Measurements from ENCODE around the gene RYR2.
"Not testable (repeated sequence)": the region's sequence is repeated elsewhere in the genome, so short reads cannot be mapped to it uniquely, and the experiment has no call there.

The RYR2 gene

GRCh38 chr1:237249120-237249519, 207.1 kb downstream of the RYR2 start:
- FAIRE-seq (no peak), DNase-seq (ENCODE audit: insufficient read length) (no peak)
- TF ChIP-seq POLR2A (IDR thresholded peaks at IDR 0.05; ENCODE audit: low read depth, low read length) (no peak), TAF1 (IDR thresholded peaks at IDR 0.05; ENCODE audit: borderline replicate concordance, low read depth, low read length) (no peak), POLR2AphosphoS5 (IDR thresholded peaks at IDR 0.05; ENCODE audit: low read depth, low read length) (no peak)

DNA sequence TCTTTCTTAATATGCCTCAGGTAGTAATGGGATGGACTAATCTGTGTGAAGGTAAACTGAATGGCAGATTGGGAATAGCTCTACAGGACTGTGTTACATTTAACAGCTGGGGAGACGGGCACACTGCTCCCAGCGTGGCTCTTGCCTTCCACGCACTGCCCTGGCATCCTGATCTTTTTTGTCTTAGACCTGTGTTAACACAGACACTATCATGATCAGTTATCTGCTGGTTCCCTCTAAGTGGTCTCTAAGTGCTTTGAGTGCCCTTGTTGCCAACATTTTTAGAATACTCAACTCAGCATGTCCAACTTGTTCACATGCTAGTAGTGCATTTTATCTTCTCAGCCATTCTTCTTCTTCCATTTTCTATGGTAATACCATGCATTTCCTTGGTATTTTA, 208.1 kb downstream of the RYR2 start:
- DNase-seq (ENCODE audit: insufficient read length) (no peak), FAIRE-seq (no peak)
- TF ChIP-seq TAF1 (IDR thresholded peaks at IDR 0.05; ENCODE audit: borderline replicate concordance, low read depth, low read length) (no peak), POLR2A (IDR thresholded peaks at IDR 0.05; ENCODE audit: low read depth, low read length) (no peak), POLR2AphosphoS5 (IDR thresholded peaks at IDR 0.05; ENCODE audit: low read depth, low read length) (no peak)

GRCh38 chr1:237255071-237255470, 213.1 kb downstream of the RYR2 start:
- no peak for DNase-seq (ENCODE audit: insufficient read length)
- no peak for TF ChIP-seq POLR2A (IDR thresholded peaks at IDR 0.05; ENCODE audit: low read depth, low read length)
- TF ChIP-seq TAF1 (IDR thresholded peaks at IDR 0.05; ENCODE audit: borderline replicate concordance, low read depth, low read length): no peak
- no peak for TF ChIP-seq POLR2AphosphoS5 (IDR thresholded peaks at IDR 0.05; ENCODE audit: low read depth, low read length)
- FAIRE-seq: no peak

DNA sequence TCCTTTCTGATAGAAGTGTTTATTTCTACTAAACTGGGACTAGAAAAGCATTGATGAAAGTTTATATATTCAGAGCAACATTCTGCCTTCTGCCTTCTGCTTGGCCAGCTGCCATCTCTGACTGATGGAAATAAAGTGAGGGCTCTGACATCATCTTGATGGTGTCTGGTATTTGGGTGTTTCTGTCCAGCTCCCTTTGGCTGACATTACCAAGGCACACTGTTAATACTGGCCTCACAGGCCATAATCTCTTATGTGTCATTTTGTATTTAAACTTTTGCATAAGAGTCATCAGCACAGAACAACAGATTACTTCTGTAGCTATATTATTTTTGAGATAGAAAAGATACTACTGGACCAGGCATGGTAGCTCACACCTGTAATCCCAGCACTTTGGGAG, 216.9 kb downstream of the RYR2 start:
- no peak for TF ChIP-seq TAF1 (IDR thresholded peaks at IDR 0.05; ENCODE audit: borderline replicate concordance, low read depth, low read length)
- no peak for TF ChIP-seq POLR2AphosphoS5 (IDR thresholded peaks at IDR 0.05; ENCODE audit: low read depth, low read length)
- TF ChIP-seq POLR2A (IDR thresholded peaks at IDR 0.05; ENCODE audit: low read depth, low read length): no peak

DNA sequence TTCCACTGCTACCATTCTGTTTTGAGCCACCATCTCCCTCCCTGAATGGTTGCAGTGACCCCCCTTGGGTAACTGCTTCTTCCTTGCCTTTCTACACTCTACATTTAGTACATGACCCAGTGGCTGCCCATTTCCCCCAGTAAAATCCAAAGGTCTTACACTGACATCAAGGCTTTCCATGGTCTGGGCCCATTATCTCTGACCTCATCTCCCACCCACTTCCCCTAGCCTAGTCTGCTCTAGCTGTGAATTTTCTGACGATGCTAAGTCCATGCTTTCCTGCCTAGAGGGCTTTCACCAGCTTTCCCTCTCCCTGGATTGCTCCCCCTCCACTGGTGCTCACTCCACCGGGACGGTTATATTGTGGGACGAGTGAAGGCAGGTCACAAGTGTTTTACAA, 219.2 kb downstream of the RYR2 start:
- TF ChIP-seq POLR2AphosphoS5 (IDR thresholded peaks at IDR 0.05; ENCODE audit: low read depth, low read length) (no peak), TAF1 (IDR thresholded peaks at IDR 0.05; ENCODE audit: borderline replicate concordance, low read depth, low read length) (no peak), POLR2A (IDR thresholded peaks at IDR 0.05; ENCODE audit: low read depth, low read length) (no peak)
- no peak for FAIRE-seq

More for the DNA sequence above, 216.9 kb downstream of the RYR2 start:
- DNase-seq (ENCODE audit: insufficient read length) (no peak), FAIRE-seq (no peak)

GRCh38 chr1:237267743-237268142, 225.8 kb downstream of the RYR2 start:
- no peak for TF ChIP-seq TAF1 (IDR thresholded peaks at IDR 0.05; ENCODE audit: borderline replicate concordance, low read depth, low read length)
- no peak for TF ChIP-seq POLR2A (IDR thresholded peaks at IDR 0.05; ENCODE audit: low read depth, low read length)
- TF ChIP-seq POLR2AphosphoS5 (IDR thresholded peaks at IDR 0.05; ENCODE audit: low read depth, low read length): no peak
- no peak for DNase-seq (ENCODE audit: insufficient read length)
- no peak for FAIRE-seq

More for the DNA sequence above, 219.2 kb downstream of the RYR2 start:
- DNase-seq (ENCODE audit: insufficient read length): no peak

DNA sequence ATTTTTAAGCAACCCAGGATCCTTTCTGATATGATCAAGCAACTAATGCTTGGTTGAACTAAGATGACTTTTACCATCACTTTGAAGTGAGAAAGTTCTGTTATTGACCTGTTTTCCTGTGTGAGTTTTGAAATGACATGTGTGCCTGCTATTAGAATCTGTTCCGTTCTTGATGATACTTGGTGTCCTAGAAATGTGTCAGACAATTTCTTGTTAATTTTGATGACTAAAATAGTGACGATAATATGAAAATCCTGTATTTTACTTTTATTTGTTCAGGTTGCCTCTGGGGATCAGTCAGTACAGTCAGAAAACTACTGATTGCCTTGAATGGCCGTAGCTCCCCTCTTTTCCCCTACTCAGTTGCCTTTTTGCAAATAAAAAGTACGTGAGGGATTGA, 228.0 kb downstream of the RYR2 start:
- FAIRE-seq (no peak), DNase-seq (ENCODE audit: insufficient read length) (no peak)
- no peak for TF ChIP-seq POLR2AphosphoS5 (IDR thresholded peaks at IDR 0.05; ENCODE audit: low read depth, low read length)
- TF ChIP-seq POLR2A (IDR thresholded peaks at IDR 0.05; ENCODE audit: low read depth, low read length): no peak
- TF ChIP-seq TAF1 (IDR thresholded peaks at IDR 0.05; ENCODE audit: borderline replicate concordance, low read depth, low read length): no peak

DNA sequence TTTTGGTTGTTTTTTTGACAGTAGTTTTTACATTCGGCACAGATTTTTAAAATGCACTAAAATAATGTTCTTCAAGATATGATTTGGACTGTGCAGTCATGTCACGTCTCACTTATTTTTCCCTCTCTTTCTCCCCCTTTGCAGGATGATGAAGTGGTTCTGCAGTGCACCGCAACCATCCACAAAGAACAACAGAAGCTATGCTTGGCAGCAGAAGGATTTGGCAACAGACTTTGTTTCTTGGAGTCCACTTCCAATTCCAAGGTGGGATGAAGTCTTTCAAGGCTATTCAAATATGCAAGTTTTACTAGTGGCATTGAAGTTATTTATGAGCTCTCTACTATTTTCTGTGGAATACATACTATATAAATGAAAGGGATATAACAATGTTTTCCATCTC, 228.4 kb downstream of the RYR2 start:
- FAIRE-seq: no peak
- TF ChIP-seq POLR2AphosphoS5 (IDR thresholded peaks at IDR 0.05; ENCODE audit: low read depth, low read length) (no peak), POLR2A (IDR thresholded peaks at IDR 0.05; ENCODE audit: low read depth, low read length) (no peak), TAF1 (IDR thresholded peaks at IDR 0.05; ENCODE audit: borderline replicate concordance, low read depth, low read length) (no peak)
- DNase-seq (ENCODE audit: insufficient read length): no peak

DNA sequence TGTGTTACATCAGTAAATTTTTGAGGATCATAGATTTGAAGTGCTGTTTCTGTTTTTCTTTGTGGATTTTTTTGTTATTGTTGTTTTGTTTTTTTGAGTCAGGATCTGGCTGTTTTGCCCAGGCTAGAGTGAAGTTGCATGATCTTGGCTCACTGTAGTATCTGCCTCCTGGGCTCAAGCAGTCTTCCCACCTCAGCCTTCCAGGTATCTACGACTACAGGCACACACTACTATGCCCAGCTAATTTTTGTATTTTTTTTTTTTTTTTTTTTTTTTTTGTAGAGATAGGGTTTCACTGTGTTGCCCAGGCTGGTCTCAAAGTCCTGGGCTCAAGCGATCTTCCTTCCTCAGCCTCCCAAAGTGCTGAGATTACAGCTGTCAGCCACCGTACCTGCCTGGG, 236.0 kb downstream of the RYR2 start:
- DNase-seq (ENCODE audit: insufficient read length); FAIRE-seq: not testable (repeated sequence)

DNA sequence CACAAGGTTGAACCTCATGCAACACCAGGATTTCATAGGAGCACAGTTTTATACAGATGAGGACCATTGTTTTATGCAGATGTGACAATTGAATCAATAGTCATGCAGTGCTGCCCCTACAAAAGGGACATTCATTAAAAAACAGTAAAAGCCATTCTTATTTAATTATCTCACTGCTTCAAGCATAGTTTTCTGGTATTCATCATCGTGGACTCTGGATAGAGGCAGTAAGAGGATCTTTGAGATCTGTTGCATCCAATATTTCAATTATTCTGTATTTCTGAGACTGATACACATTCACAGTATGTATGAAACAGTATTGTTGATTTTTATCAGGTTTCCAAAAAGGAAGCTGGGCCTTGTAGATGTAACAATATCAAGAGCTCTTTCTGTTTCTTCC, 237.6 kb downstream of the RYR2 start:
- FAIRE-seq (no peak), DNase-seq (ENCODE audit: insufficient read length) (no peak)
- TF ChIP-seq POLR2AphosphoS5 (IDR thresholded peaks at IDR 0.05; ENCODE audit: low read depth, low read length) (no peak), TAF1 (IDR thresholded peaks at IDR 0.05; ENCODE audit: borderline replicate concordance, low read depth, low read length) (no peak)

DNA sequence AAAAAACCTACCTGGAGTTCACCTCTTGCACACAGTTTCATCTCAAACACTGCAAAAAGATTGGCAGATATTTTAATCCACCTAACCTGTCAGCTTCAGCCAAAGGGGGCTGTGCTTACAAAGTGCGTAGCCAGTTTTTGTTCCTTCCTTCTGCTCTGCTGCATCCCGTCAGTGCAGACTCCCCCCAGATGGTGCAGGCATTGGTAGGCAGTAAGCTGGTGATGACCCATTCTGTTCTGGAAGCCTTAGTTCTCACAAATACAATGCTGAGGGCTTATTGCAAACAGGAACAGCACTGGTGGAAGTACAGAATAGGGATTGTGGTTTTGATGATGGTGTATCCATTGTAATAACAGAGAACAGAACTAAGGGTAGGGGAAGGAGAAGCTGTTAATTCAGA, 239.5 kb downstream of the RYR2 start:
- DNase-seq (ENCODE audit: insufficient read length): no peak
- TF ChIP-seq POLR2AphosphoS5 (IDR thresholded peaks at IDR 0.05; ENCODE audit: low read depth, low read length): no peak
- no peak for TF ChIP-seq TAF1 (IDR thresholded peaks at IDR 0.05; ENCODE audit: borderline replicate concordance, low read depth, low read length)
- TF ChIP-seq POLR2A (IDR thresholded peaks at IDR 0.05; ENCODE audit: low read depth, low read length): no peak
- no peak for FAIRE-seq

- TF ChIP-seq POLR2A (IDR thresholded peaks at IDR 0.05; ENCODE audit: low read depth, low read length): no peak
- TF ChIP-seq POLR2AphosphoS5 (IDR thresholded peaks at IDR 0.05; ENCODE audit: low read depth, low read length): no peak
- FAIRE-seq (no peak), DNase-seq (ENCODE audit: insufficient read length) (no peak)
Observed at GRCh38 chr1:237282208-237282783, 240.3 kb downstream of the RYR2 start.
